Osteoblast (primary cell): ENCODE measurements around the gene RNF225. TPM values are rescaled to one million over a fixed set of nuclear protein-coding genes. Genes with fewer than 3 reads are reported as not detected.
A peak's percentile ranks its signal among the peaks of the same experiment; 100 is the strongest.

Experiments
- DNase-seq: peaks from one replicate; pipeline ENCODE4 v3.0.0; 2011; ENCODE audit warnings: low spot score, mixed read lengths; ENCODE audit not compliant: insufficient read length; ENCODE audit errors: missing footprints
- H2AFZ ChIP-seq: 2 replicates; pipeline ENCODE4 v1.6.0; 2011; ENCODE audit warnings: mild to moderate bottlenecking, low read length
- H3K27ac ChIP-seq: 2 replicates; pipeline ENCODE4 v1.5.1; 2011; ENCODE audit warnings: mild to moderate bottlenecking, low read depth, low read length, moderate library complexity
- H3K27me3 ChIP-seq: 2 replicates; pipeline ENCODE4 v1.6.0; 2012; ENCODE audit warnings: mild to moderate bottlenecking, control low read depth, inconsistent platforms, low read length, moderate library complexity; ENCODE audit not compliant: insufficient read depth
- H3K36me3 ChIP-seq: 2 replicates; pipeline ENCODE4 v1.5.1; 2011; ENCODE audit warnings: mild to moderate bottlenecking, low read length, control low read depth, moderate library complexity; ENCODE audit not compliant: insufficient read depth
- H3K4me1 ChIP-seq: 2 replicates; pipeline ENCODE4 v1.5.1; 2011; ENCODE audit warnings: mild to moderate bottlenecking, low read length, control low read depth, moderate library complexity; ENCODE audit not compliant: insufficient read depth
- H3K4me2 ChIP-seq: 2 replicates; pipeline ENCODE4 v1.6.0; 2011; ENCODE audit warnings: mild to moderate bottlenecking, low read length; ENCODE audit not compliant: insufficient read depth
- H3K4me3 ChIP-seq: fragments of 200-600 bp; sonication (generic); 3 replicates; pipeline ENCODE4 v1.5.1; 2012; ENCODE audit warnings: mild to moderate bottlenecking, low read length, inconsistent platforms; ENCODE audit not compliant: insufficient read depth
- H3K79me2 ChIP-seq: 2 replicates; pipeline ENCODE4 v1.6.0; 2012; ENCODE audit warnings: mild to moderate bottlenecking, low read length, control low read depth, inconsistent platforms; ENCODE audit not compliant: insufficient read depth
- H3K9me3 ChIP-seq: 2 replicates; pipeline ENCODE4 v1.5.1; 2011; ENCODE audit warnings: low read depth, low read length, control low read depth
- H4K20me1 ChIP-seq: 2 replicates; pipeline ENCODE4 v1.6.0; 2012; ENCODE audit warnings: mild to moderate bottlenecking, low read length, control low read depth; ENCODE audit not compliant: insufficient read depth
- CTCF ChIP-seq: IDR thresholded peaks from 2 replicates; pipeline ENCODE4 v1.5.1; 2011; ENCODE audit warnings: mild to moderate bottlenecking, low read depth, low read length, moderate library complexity; ENCODE audit errors: extremely low read depth
- total RNA-seq: library from RNA; depleted of rRNA; stranded (reverse); fragments of >200 nt; gene quantifications from 2 replicates; pipeline ENCODE4 v1.2.3, GENCODE V29; 2012

The RNF225 gene
- total RNA-seq, 1 donor, result not detected

GRCh38 chr19:58352760-58353671, 42.4 kb upstream of the RNF225 start, which contains the start of gene A1BG:
Gene A1BG, minus strand, starts transcription at chr19:58353492. Its CDS starts 55 bp downstream, at chr19:58353437.
- Histone ChIP-seq H3K9me3 (no peaks in the 10 kb centered on the region), H3K4me1 (no peaks in the 10 kb centered on the region), H3K27ac (no peak within 1 kb of the TSS), H4K20me1 (no peaks in the 10 kb centered on the region), H3K4me3 (no peak within 1 kb of the TSS), H3K36me3 (no peaks in the 10 kb centered on the region), H3K79me2 (no peaks in the 10 kb centered on the region), H2AFZ (no peak within 1 kb of the TSS), H3K27me3 (peaks cover 31% of the 10 kb centered on the region), H3K4me2 (no peak within 1 kb of the TSS)
- DNase-seq, result peak; percentile 62
- no peak for TF ChIP-seq CTCF

GRCh38 chr19:58353717-58354477, 41.6 kb upstream of the RNF225 start:
- TF ChIP-seq CTCF, result no peak
- no peak overlapping the region for H3K4me2 ChIP-seq
- H3K4me1 ChIP-seq, result no peaks in the 10 kb centered on the region
- peaks cover 27% of the 10 kb centered on the region for H3K27me3 ChIP-seq
- H3K36me3 ChIP-seq, result no peaks in the 10 kb centered on the region
- H3K27ac ChIP-seq, result no peak overlapping the region
- H3K9me3 ChIP-seq, result no peaks in the 10 kb centered on the region
- H3K4me3 ChIP-seq, result no peak overlapping the region
- no peaks in the 10 kb centered on the region for H3K79me2 ChIP-seq
- H4K20me1 ChIP-seq, result no peaks in the 10 kb centered on the region
- DNase-seq, result peak; percentile 69
- no peak overlapping the region for H2AFZ ChIP-seq

- no peaks in the 10 kb centered on the region for H3K79me2 ChIP-seq
- H2AFZ ChIP-seq, result no peak overlapping the region
- H3K4me3 ChIP-seq, result no peak overlapping the region
- H3K36me3 ChIP-seq, result no peaks in the 10 kb centered on the region
- H3K27me3 ChIP-seq, result peaks cover 27% of the 10 kb centered on the region
- no peak overlapping the region for H3K4me2 ChIP-seq
- H3K4me1 ChIP-seq, result no peaks in the 10 kb centered on the region
- TF ChIP-seq CTCF, result no peak
- H3K9me3 ChIP-seq, result no peaks in the 10 kb centered on the region
- peak; percentile 92 for DNase-seq
- H4K20me1 ChIP-seq, result no peaks in the 10 kb centered on the region
- H3K27ac ChIP-seq, result no peak overlapping the region
These were observed 40.9 kb upstream of the RNF225 start for GRCh38 chr19:58354478-58355030.
